Spleen (tissue), 7 donors: ENCODE results near the gene SDK2.

Experiments used
- CTCF ChIP-seq, 11 experiments: fragments of 200-600 bp in 7 of 11; fragments of 450-650 bp in 4 of 11; sonication (generic) in 4 of 11; IDR thresholded peaks in 8 of 11; conservative IDR thresholded peaks in 3 of 11; 1 replicate in 7 of 11; 2 replicates in 4 of 11; pipeline versions ENCODE4 v1.4.0 to v1.8.0; 2016 to 2021; ENCODE audit warnings: antibody characterized with exemption in 11 of 11, inconsistent platforms in 4 of 11, mild to moderate bottlenecking in 1 of 11
- POLR2A ChIP-seq, 3 donors: fragments of 450-650 bp; IDR thresholded peaks; one replicate each; pipeline ENCODE4 v1.5.1; 2017; ENCODE audit warnings: antibody characterized with exemption in 3 of 3, mild to moderate bottlenecking in 1 of 3
- donor health status: DM: no; HTN: no; CAD: no; lungs with moderate emphysema.
- donor health status: DM: no; HTN: no; CAD: no.
- donor health status: DM: no; HTN: no; CAD: no.

- TF ChIP-seq CTCF (IDR thresholded peaks at IDR 0.05 in 8 of 11, conservative IDR thresholded peaks at IDR 0.05 in 3 of 11) (no peak), POLR2A (IDR thresholded peaks at IDR 0.05) (no peak)
These were observed 337.1 kb downstream of the SDK2 start for GRCh38 chr17:73307130-73307529.
